Stomach (tissue), 4 donors: ENCODE data around the gene DUSP6.

Experiments used
- EP300 ChIP-seq: sonication (generic); formaldehyde crosslinking; IDR thresholded peaks from one replicate; pipeline ENCODE4 v1.6.1; 2017; ENCODE audit warnings: antibody characterized with exemption
- POLR2AphosphoS5 ChIP-seq, 3 donors: sonication (generic); formaldehyde crosslinking; IDR thresholded peaks; one replicate each; pipeline ENCODE4 v1.6.1; 2016; ENCODE audit warnings: antibody characterized with exemption in 3 of 3
- TF ChIP-seq, protein P1 (sequence below), 7 experiments: fragments of 450-650 bp in 4 of 7; fragments of 200-600 bp in 3 of 7; sonication (generic) in 3 of 7; IDR thresholded peaks; one replicate each; pipeline ENCODE4 v1.5.1; 2016 to 2019; ENCODE audit warnings: antibody characterized with exemption in 7 of 7, control low read depth in 2 of 7, mild to moderate bottlenecking in 1 of 7

DNA sequence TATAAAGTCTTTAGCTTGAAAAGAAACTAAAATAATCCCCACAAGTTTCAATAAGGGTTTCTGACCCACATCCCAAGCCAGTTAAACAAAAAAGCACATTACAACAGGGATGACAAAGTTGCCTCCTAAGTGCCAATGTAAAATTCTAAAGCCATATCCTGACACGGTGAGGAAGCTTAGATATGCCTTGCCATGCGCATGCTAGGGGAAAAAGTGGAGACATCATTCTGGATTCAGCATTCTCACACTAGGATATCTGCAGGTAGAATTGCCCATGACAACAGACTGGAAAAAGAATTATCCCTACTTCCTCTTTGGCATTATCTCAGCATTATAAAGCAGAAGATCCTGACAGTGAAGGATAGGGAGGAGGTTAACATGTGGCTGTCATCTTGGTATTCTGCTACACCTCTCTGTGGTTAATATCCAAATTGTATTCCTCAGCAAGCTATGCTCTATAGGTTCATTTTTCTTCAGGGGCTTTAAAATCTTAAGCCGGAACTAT, 4.9 kb downstream of the DUSP6 start:
- TF ChIP-seq POLR2AphosphoS5 (IDR thresholded peaks at IDR 0.05): peak in 1 of 3 donors; percentile 17
- TF ChIP-seq, protein P1, sequence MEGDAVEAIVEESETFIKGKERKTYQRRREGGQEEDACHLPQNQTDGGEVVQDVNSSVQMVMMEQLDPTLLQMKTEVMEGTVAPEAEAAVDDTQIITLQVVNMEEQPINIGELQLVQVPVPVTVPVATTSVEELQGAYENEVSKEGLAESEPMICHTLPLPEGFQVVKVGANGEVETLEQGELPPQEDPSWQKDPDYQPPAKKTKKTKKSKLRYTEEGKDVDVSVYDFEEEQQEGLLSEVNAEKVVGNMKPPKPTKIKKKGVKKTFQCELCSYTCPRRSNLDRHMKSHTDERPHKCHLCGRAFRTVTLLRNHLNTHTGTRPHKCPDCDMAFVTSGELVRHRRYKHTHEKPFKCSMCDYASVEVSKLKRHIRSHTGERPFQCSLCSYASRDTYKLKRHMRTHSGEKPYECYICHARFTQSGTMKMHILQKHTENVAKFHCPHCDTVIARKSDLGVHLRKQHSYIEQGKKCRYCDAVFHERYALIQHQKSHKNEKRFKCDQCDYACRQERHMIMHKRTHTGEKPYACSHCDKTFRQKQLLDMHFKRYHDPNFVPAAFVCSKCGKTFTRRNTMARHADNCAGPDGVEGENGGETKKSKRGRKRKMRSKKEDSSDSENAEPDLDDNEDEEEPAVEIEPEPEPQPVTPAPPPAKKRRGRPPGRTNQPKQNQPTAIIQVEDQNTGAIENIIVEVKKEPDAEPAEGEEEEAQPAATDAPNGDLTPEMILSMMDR (IDR thresholded peaks at IDR 0.05): no peak
- no peak for TF ChIP-seq EP300
